D721Med (cell line): ENCODE data around the gene JAKMIP2.

ENCODE experiments used
- DNase-seq: peaks from one replicate; pipeline ENCODE4 v3.0.0; 2011; ENCODE audit warnings: low spot score; ENCODE audit not compliant: insufficient read length
- FAIRE-seq: peaks from 2 replicates; lab custom pipeline; 2011; peaks lifted over from hg19 to GRCh38; lab: Jason Lieb, UNC
- CTCF ChIP-seq: IDR thresholded peaks from 2 replicates; pipeline ENCODE4 v1.5.1; 2012; ENCODE audit warnings: mild to moderate bottlenecking, control low read depth; ENCODE audit not compliant: insufficient read depth; ENCODE audit errors: missing control alignments

The JAKMIP2 gene

GRCh38 chr5:147573211-147573610 lies 209.3 kb downstream of the JAKMIP2 start:
- FAIRE-seq, result no peak
- TF ChIP-seq CTCF, result no peak
- no peak for DNase-seq

DNA sequence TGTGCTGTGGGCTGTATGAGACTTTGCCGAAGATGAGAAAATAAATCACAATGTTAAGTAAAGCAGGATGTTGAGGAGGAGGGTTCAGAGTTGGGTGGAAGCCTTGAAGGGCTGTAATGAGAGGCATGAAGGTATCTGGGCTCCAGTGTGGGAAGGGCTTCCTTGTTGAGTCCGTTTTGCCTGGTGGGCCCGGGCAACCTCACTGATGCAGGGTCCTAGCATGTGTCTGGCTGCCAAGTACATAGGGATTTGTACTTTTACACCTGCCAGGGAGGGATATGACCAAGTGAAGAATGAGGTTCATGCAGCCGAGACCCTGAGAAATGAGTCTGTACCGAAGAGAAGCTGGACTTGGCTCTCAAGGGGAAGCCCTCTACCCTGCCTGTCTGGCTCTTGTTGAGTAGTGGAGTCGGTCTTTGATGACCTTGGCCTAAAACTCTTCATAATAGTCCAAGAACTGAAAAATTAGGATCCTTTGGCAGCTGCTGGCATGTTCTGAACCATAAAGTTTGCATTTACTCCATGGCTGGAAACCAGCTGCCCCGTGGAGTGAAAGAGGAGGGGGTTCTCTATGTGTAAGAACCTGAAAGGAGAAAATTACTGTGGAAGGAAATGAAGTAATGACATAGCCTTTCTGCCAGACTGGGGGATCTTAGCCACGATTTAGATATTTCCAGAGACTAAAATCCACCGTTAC lies 213.7 kb downstream of the JAKMIP2 start:
- no peak for FAIRE-seq
- DNase-seq, result no peak
- no peak for TF ChIP-seq CTCF

- TF ChIP-seq CTCF, result no peak
- no peak for FAIRE-seq
Measured at GRCh38 chr5:147567917-147568598, 214.5 kb downstream of the JAKMIP2 start.

GRCh38 chr5:147565524-147565923 lies 217.0 kb downstream of the JAKMIP2 start:
- DNase-seq, result no peak
- FAIRE-seq, result no peak
- TF ChIP-seq CTCF, result no peak

More at GRCh38 chr5:147567917-147568598, 214.5 kb downstream of the JAKMIP2 start:
- no peak for DNase-seq

DNA sequence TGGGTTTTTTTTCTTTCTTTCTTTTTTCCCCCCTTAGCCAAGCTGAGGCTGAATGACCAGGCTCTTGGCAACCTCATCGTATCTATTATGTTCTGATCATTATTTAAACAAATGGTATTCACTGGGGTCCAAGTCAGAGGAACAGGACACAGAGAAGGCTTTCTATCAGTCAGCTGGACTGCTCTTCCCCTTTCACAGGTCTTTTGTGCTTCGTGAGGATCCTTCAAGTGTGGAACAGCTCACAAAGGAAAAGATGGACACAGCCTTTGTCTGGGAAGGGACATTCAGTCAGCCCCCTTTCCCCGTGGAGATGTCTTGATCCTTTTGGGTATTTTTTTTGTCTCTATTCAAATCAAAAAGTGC lies 218.4 kb downstream of the JAKMIP2 start:
- DNase-seq (no peak), FAIRE-seq (no peak)
- TF ChIP-seq CTCF, result no peak

DNA sequence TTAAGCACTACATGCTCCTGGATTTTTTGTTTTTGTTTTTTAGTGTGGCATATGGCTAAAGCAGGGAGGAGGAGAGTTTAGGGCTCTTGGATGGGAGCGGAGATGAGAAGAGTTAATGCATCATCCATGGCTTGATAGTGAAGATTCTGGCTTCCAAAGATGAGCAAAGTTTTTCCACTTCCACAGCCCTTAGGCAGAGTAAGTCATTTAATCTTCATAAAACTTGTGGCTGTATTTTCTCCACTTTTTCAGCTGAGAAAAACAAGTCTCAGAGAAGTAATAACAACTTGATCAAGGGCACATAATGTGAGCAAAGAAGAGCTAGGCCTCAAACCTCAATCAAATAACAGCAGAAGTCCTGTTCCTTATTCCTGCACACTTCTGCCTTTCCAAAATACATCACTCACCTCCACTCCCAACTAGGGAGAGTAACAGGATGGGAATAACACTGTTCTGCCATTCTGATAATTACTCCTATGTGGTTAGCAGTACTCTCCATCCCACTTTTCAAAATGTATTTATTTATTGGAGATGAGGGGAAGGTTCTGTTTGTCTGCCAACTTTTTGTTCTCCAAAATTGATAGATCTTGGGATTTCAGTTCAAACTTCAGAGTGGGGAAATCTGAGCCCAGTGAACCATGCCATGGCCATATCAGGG lies 218.9 kb downstream of the JAKMIP2 start:
- DNase-seq, result no peak
- no peak for FAIRE-seq
- TF ChIP-seq CTCF, result no peak
